HL-60 (cell line): ENCODE data around the gene ARHGEF1.

Experiments
- POLR2AphosphoS5 ChIP-seq: IDR thresholded peaks from 2 replicates; pipeline ENCODE4 v1.6.1; 2012; ENCODE audit warnings: low read depth
- TF ChIP-seq, protein P1 (sequence below): IDR thresholded peaks from one replicate; pipeline ENCODE4 v1.5.1; 2011; ENCODE audit warnings: low read length, control low read depth, inconsistent platforms; ENCODE audit not compliant: insufficient read depth

DNA sequence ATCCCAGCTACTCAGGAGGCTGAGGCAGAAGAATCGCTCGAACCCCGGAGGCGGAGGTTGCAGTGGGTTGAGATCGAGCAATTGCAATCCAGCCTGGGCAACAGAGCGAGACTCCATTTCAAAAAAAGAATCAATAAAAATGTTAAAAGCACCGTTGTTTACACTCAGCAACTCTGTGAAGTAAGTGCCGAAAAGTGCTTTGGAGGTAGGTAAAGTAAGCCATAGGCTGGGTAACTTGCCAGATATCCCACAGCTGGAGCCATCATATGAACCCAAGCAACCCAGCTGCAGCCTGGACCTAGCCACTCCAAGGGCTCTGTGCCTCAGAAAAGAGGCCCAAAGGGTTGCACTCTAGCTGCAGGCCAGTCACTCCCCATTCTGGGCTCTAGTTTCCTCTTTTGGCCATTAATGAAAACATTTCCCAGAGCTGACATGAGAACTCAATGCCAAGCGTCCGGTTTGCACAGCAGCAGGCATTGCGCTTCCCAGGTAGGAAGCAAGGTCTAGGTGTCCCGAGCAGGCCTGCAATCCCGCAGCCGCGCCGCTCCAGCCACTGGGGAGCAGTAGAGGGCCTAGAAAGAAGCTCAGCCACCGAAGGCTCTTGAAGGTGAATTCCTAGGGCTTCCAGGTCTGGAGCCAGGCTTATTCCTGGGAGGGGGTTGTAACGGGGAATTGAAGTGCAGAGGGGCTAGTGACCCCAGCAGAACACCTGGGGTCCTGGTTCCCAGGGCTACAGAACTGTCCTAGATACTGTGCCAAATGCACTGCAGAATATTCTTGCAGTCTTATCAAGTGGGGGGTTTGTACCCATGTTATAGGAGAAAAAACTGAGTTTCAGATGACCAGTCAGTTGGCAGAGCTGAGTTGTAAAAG is 10.0 kb upstream of the ARHGEF1 start:
- TF ChIP-seq, protein P1, sequence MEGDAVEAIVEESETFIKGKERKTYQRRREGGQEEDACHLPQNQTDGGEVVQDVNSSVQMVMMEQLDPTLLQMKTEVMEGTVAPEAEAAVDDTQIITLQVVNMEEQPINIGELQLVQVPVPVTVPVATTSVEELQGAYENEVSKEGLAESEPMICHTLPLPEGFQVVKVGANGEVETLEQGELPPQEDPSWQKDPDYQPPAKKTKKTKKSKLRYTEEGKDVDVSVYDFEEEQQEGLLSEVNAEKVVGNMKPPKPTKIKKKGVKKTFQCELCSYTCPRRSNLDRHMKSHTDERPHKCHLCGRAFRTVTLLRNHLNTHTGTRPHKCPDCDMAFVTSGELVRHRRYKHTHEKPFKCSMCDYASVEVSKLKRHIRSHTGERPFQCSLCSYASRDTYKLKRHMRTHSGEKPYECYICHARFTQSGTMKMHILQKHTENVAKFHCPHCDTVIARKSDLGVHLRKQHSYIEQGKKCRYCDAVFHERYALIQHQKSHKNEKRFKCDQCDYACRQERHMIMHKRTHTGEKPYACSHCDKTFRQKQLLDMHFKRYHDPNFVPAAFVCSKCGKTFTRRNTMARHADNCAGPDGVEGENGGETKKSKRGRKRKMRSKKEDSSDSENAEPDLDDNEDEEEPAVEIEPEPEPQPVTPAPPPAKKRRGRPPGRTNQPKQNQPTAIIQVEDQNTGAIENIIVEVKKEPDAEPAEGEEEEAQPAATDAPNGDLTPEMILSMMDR, result peak; percentile 16
- peak; percentile 84 for TF ChIP-seq POLR2AphosphoS5
